Colonic mucosa (tissue), 4 donors: Measurements from ENCODE around the gene IL13RA2. TPM values are rescaled to one million over a fixed set of nuclear protein-coding genes. Genes with fewer than 3 reads are reported as not detected.

Source experiments
- DNase-seq: peaks from one replicate; pipeline ENCODE4 v3.0.0-alpha.2; 2020
- H3K27ac ChIP-seq: fragments of 200-600 bp; one replicate; pipeline ENCODE4 v1.8.0; 2021
- H3K27me3 ChIP-seq: fragments of 200-600 bp; one replicate; pipeline ENCODE4 v1.8.0; 2021
- H3K36me3 ChIP-seq: fragments of 200-600 bp; one replicate; pipeline ENCODE4 v1.8.0; 2021
- H3K4me1 ChIP-seq: fragments of 200-600 bp; one replicate; pipeline ENCODE4 v1.8.0; 2021; ENCODE audit warnings: mild to moderate bottlenecking
- H3K4me3 ChIP-seq: fragments of 200-600 bp; one replicate; pipeline ENCODE4 v1.8.0; 2021
- H3K9ac ChIP-seq, 2 donors: one replicate each; pipeline ENCODE4 v1.7.0; 2013; ENCODE audit warnings: control low read depth in 2 of 2, low read depth in 2 of 2, low read length in 2 of 2
- H3K9me3 ChIP-seq: fragments of 200-600 bp; one replicate; pipeline ENCODE4 v1.8.0; 2021
- intact Hi-C: fragments of 100-400 bp; cut with DNase I; formaldehyde crosslinking; loops from one replicate; pipeline ENCODE4 v1.14.1; 2022
- total RNA-seq, 2 donors: library from RNA; stranded (reverse); fragmentation: NEBNext Ultra II Directional in 1 of 2; extraction: Animal tissue kit (Norgen Biotek cat#: 25700) in 1 of 2; gene quantifications; one replicate each; pipeline ENCODE4 v1.2.1, GENCODE V29; 2021
- TF ChIP-seq, protein P1 (sequence below): fragments of 200-600 bp; IDR thresholded peaks from one replicate; pipeline ENCODE4 v1.8.0; 2022; ENCODE audit warnings: antibody characterized with exemption, mild to moderate bottlenecking
- donor health status: healthy.
- donor health status: DM: no; HTN: no; CAD: no.
- donor health status: DM: no; HTN: no; CAD: no.

Gene IL13RA2
- total RNA-seq, 2 donors from 2014 or later: 0.37 TPM; not detected in 1

GRCh38 chrX:115023139-115023538, 5.7 kb upstream of the IL13RA2 start:
- TF ChIP-seq, protein P1, sequence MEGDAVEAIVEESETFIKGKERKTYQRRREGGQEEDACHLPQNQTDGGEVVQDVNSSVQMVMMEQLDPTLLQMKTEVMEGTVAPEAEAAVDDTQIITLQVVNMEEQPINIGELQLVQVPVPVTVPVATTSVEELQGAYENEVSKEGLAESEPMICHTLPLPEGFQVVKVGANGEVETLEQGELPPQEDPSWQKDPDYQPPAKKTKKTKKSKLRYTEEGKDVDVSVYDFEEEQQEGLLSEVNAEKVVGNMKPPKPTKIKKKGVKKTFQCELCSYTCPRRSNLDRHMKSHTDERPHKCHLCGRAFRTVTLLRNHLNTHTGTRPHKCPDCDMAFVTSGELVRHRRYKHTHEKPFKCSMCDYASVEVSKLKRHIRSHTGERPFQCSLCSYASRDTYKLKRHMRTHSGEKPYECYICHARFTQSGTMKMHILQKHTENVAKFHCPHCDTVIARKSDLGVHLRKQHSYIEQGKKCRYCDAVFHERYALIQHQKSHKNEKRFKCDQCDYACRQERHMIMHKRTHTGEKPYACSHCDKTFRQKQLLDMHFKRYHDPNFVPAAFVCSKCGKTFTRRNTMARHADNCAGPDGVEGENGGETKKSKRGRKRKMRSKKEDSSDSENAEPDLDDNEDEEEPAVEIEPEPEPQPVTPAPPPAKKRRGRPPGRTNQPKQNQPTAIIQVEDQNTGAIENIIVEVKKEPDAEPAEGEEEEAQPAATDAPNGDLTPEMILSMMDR: no peak
- DNase-seq: no peak
- no peaks in the 10 kb centered on the region for H3K27me3 ChIP-seq
- no peaks in the 10 kb centered on the region for H3K36me3 ChIP-seq
- no peak overlapping the region for H3K27ac ChIP-seq
- H3K9ac ChIP-seq: no peak overlapping the region
- no peak overlapping the region for H3K4me3 ChIP-seq
- intact Hi-C loops: no loop called here
- H3K4me1 ChIP-seq: no peaks in the 10 kb centered on the region
- no peaks in the 10 kb centered on the region for H3K9me3 ChIP-seq

- no peak overlapping the region for H3K4me3 ChIP-seq
- no peak for DNase-seq
- no peaks in the 10 kb centered on the region for H3K4me1 ChIP-seq
- no peaks in the 10 kb centered on the region for H3K27me3 ChIP-seq
- H3K9ac ChIP-seq: no peak overlapping the region
- TF ChIP-seq, protein P1: no peak
- H3K9me3 ChIP-seq: no peaks in the 10 kb centered on the region
- H3K27ac ChIP-seq: no peak overlapping the region
- H3K36me3 ChIP-seq: no peaks in the 10 kb centered on the region
- intact Hi-C loops: no loop called here
Measured at GRCh38 chrX:115021121-115021520, 3.7 kb upstream of the IL13RA2 start.

DNA sequence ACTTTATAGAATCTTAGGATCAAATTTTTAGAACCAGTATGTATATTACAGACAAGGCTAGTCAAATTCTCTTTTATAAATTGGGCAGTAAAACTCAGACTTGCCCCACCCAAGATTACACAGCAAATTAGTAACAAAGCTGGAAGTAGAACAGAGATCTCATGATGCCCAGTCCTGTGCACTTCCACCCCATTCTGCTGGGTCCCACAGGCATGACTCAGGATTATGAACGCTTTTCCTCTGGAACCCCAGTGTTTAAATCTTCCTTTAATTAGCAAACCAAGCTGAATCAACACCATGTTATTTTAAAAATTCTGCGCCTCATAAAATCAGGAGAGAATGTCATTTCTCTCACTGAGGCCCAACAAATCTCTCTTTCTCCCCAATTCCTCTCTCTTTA, 1.5 kb upstream of the IL13RA2 start:
- intact Hi-C loops: no loop called here
- Histone ChIP-seq H3K4me3 (no peak overlapping the region), H3K9ac (no peak overlapping the region), H3K27ac (no peak overlapping the region), H3K36me3 (no peaks in the 10 kb centered on the region), H3K4me1 (no peaks in the 10 kb centered on the region), H3K27me3 (no peaks in the 10 kb centered on the region), H3K9me3 (no peaks in the 10 kb centered on the region)
- TF ChIP-seq, protein P1: no peak
- DNase-seq: no peak

- no peak overlapping the region for H3K9ac ChIP-seq
- no peak overlapping the region for H3K4me3 ChIP-seq
- intact Hi-C loops: no loop called here
- no peaks in the 10 kb centered on the region for H3K9me3 ChIP-seq
- H3K27me3 ChIP-seq: no peaks in the 10 kb centered on the region
- no peaks in the 10 kb centered on the region for H3K4me1 ChIP-seq
- no peaks in the 10 kb centered on the region for H3K36me3 ChIP-seq
- H3K27ac ChIP-seq: no peak overlapping the region
- TF ChIP-seq, protein P1: peak; percentile 36
- no peak for DNase-seq
Measured at GRCh38 chrX:115018040-115018647, 728 bp upstream of the IL13RA2 start.

DNA sequence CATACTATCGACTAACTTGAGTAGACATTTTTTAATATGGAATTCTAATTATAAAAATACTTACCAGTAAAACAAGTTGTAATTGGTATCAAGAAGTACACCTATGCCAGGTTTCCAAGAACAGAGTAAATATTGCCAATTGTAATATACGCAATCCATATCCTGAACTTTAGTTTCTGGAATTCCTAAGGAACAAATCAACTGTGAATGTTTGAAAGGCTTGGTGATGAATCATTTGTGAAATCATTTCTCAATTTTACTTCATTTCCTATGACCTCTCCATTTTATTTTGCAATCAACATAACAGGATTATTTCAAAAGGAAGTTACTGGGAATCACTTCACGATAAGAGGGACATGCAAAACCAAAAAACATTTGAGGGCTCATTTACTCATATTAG, 3.7 kb downstream of the IL13RA2 start:
- H3K36me3 ChIP-seq: no peaks in the 10 kb centered on the region
- no peak overlapping the region for H3K4me3 ChIP-seq
- TF ChIP-seq, protein P1: no peak
- H3K9me3 ChIP-seq: no peaks in the 10 kb centered on the region
- intact Hi-C loops: no loop called here
- no peak for DNase-seq
- H3K27me3 ChIP-seq: peaks cover 4% of the 10 kb centered on the region
- H3K4me1 ChIP-seq: no peaks in the 10 kb centered on the region
- no peak overlapping the region for H3K9ac ChIP-seq
- H3K27ac ChIP-seq: no peak overlapping the region
